IMR-90 (cell line): Measurements from ENCODE around the gene FIGLA. TPM values are rescaled to one million over a fixed set of nuclear protein-coding genes. Genes with fewer than 3 reads are reported as not detected.

Experiments
- ATAC-seq: fragments of 200-7000 bp; cut with Tn5 transposase; 2 replicates; pipeline ENCODE4 v1.9.1; 2020; ENCODE audit warnings: low read depth, mild to moderate bottlenecking, moderate library complexity
- BruUV-seq: library from RNA; stranded (reverse); fragments of 400-500 nt; replicated peaks from 2 replicates; lab custom pipeline; 2021; lab: Mats Ljungman, UMichigan
- CTCF ChIA-PET: fragments of 300-600 bp; formaldehyde crosslinking; extraction: SDS; loops from one replicate; lab custom pipeline; 2021; ENCODE audit warnings: antibody characterized with exemption; lab: Yijun Ruan, JAX
- POLR2A ChIA-PET: fragments of 300-600 bp; sonication (Branson Sonifier 250); formaldehyde crosslinking; loops from one replicate; lab custom pipeline; 2022; ENCODE audit warnings: antibody characterized with exemption; ENCODE audit not compliant: unreplicated experiment; lab: Charles Lee
- DNase-seq: peaks from one replicate; pipeline ENCODE4 v3.0.0; 2013
- H2AFZ ChIP-seq: replicated peaks from 2 replicates; pipeline ENCODE3; 2013; ENCODE audit warnings: low read length, mild to moderate bottlenecking; ENCODE audit not compliant: poor library complexity
- H2AK5ac ChIP-seq: 2 replicates; pipeline ENCODE4 v1.6.1; 2013; ENCODE audit warnings: low read depth, low read length, inconsistent platforms
- H2AK9ac ChIP-seq: replicated peaks from 2 replicates; pipeline ENCODE3; 2013; ENCODE audit warnings: mild to moderate bottlenecking, low read depth, low read length, moderate library complexity; ENCODE audit not compliant: poor library complexity
- H2BK120ac ChIP-seq: 2 replicates; pipeline ENCODE4 v1.6.1; 2013; ENCODE audit warnings: low read depth, low read length, inconsistent platforms
- H2BK15ac ChIP-seq: 3 replicates; pipeline ENCODE4 v1.6.1; 2013; ENCODE audit warnings: low read depth, low read length, inconsistent platforms
- H2BK20ac ChIP-seq: 2 replicates; pipeline ENCODE4 v1.6.1; 2013; ENCODE audit warnings: low read depth, mild to moderate bottlenecking, inconsistent platforms, low read length, moderate library complexity
- H2BK5ac ChIP-seq: 2 replicates; pipeline ENCODE4 v1.6.1; 2013; ENCODE audit warnings: mild to moderate bottlenecking, low read depth, low read length, inconsistent platforms; ENCODE audit not compliant: poor library complexity, severe bottlenecking
- H3K14ac ChIP-seq: replicated peaks from 2 replicates; pipeline ENCODE4 v1.6.1; 2013; ENCODE audit warnings: low read depth, low read length, inconsistent platforms
- H3K18ac ChIP-seq: 2 replicates; pipeline ENCODE4 v1.6.1; 2013; ENCODE audit warnings: low read depth, low read length, control low read depth
- H3K23ac ChIP-seq: 2 replicates; pipeline ENCODE4 v1.6.1; 2013; ENCODE audit warnings: low read depth, low read length, inconsistent platforms
- H3K27ac ChIP-seq: 2 replicates; pipeline ENCODE4 v1.5.1; 2013; ENCODE audit warnings: mild to moderate bottlenecking, control low read depth, low read length; ENCODE audit not compliant: insufficient read depth
- H3K27me3 ChIP-seq: 2 replicates; pipeline ENCODE4 v1.6.1; 2013; ENCODE audit warnings: low read length; ENCODE audit not compliant: control insufficient read depth, insufficient read depth
- H3K36me3 ChIP-seq: 2 replicates; pipeline ENCODE4 v1.6.1; 2013; ENCODE audit warnings: low read length, mixed read lengths; ENCODE audit not compliant: control insufficient read depth, insufficient read depth
- H3K4ac ChIP-seq: 2 replicates; pipeline ENCODE4 v1.6.1; 2013; ENCODE audit warnings: low read depth, low read length, inconsistent platforms
- H3K4me1 ChIP-seq: 2 replicates; pipeline ENCODE4 v1.6.1; 2013; ENCODE audit warnings: low read length, mixed read lengths; ENCODE audit not compliant: control insufficient read depth, insufficient read depth
- H3K4me2 ChIP-seq: 2 replicates; pipeline ENCODE4 v1.6.1; 2013; ENCODE audit warnings: low read depth, mild to moderate bottlenecking, control low read depth, low read length, moderate library complexity
- H3K4me3 ChIP-seq: 2 replicates; pipeline ENCODE4 v1.5.1; 2013; ENCODE audit warnings: low read depth, mild to moderate bottlenecking, control low read depth, low read length, moderate library complexity; ENCODE audit not compliant: insufficient read depth
- H3K56ac ChIP-seq: 2 replicates; pipeline ENCODE4 v1.6.1; 2013; ENCODE audit warnings: low read length, inconsistent platforms; ENCODE audit not compliant: insufficient read depth; ENCODE audit errors: extremely low read depth
- H3K79me1 ChIP-seq, 2 experiments: 2 replicates each; pipeline ENCODE4 v1.6.1; 2013; ENCODE audit warnings: low read length in 2 of 2, inconsistent platforms in 1 of 2, low read depth in 1 of 2
- H3K9ac ChIP-seq: 2 replicates; pipeline ENCODE4 v1.6.1; 2013; ENCODE audit warnings: low read depth, low read length, control low read depth
- H3K9me1 ChIP-seq: 2 replicates; pipeline ENCODE4 v1.6.1; 2013; ENCODE audit warnings: low read length, inconsistent platforms; ENCODE audit not compliant: insufficient read depth
- H3K9me3 ChIP-seq: 2 replicates; pipeline ENCODE4 v1.6.1; 2013; ENCODE audit warnings: low read length; ENCODE audit not compliant: control insufficient read depth, insufficient read depth
- H4K20me1 ChIP-seq: 2 replicates; pipeline ENCODE4 v1.6.1; 2013; ENCODE audit warnings: low read length, inconsistent platforms; ENCODE audit not compliant: insufficient read depth
- H4K5ac ChIP-seq: 2 replicates; pipeline ENCODE4 v1.6.1; 2013; ENCODE audit warnings: mild to moderate bottlenecking, low read depth, low read length, control low read depth
- H4K8ac ChIP-seq, 2 experiments: 2 replicates each; pipeline ENCODE4 v1.6.1; 2013; ENCODE audit warnings: low read depth in 2 of 2, low read length in 2 of 2, control low read depth in 1 of 2, inconsistent platforms in 1 of 2
- H4K91ac ChIP-seq: 2 replicates; pipeline ENCODE4 v1.6.1; 2013; ENCODE audit warnings: low read depth, low read length, inconsistent platforms; ENCODE audit not compliant: insufficient read depth
- CEBPB ChIP-seq: IDR thresholded peaks from 2 replicates; pipeline ENCODE4 v1.6.1; 2012; ENCODE audit warnings: low read depth, low read length, improper control_type of control experiment
- CHD1 ChIP-seq: IDR thresholded peaks from 2 replicates; pipeline ENCODE4 v1.6.1; 2012; ENCODE audit warnings: low read depth, low read length, improper control_type of control experiment
- ELK1 ChIP-seq: fragments of 150-350 bp; IDR thresholded peaks from 2 replicates; pipeline ENCODE4 v1.6.1; 2016; ENCODE audit warnings: low read depth, mild to moderate bottlenecking, low read length, moderate library complexity, borderline replicate concordance
- NFE2L2 ChIP-seq: fragments of 150-350 bp; IDR thresholded peaks from 2 replicates; pipeline ENCODE4 v1.6.1; 2016; ENCODE audit warnings: low read depth, mild to moderate bottlenecking, low read length
- SMC3 ChIP-seq: fragments of 150-350 bp; IDR thresholded peaks from 2 replicates; pipeline ENCODE4 v1.6.1; 2016; ENCODE audit warnings: low read depth, mild to moderate bottlenecking, antibody characterized with exemption, low read length, moderate library complexity
- whole genome bisulfite sequencing, 2 experiments: methylation state at CpG; one replicate each; pipeline versions ENCODE4 v1.1.5 to v1.1.7; 2013; ENCODE audit warnings: missing lambda C conversion rate in 2 of 2; ENCODE audit not compliant: insufficient read length in 1 of 2; ENCODE audit errors: extremely low coverage in 2 of 2; 5-methylcytosine and 5-hydroxymethylcytosine counted together
- dilution Hi-C: fragments of 300-500 bp; cut with HindIII; formaldehyde crosslinking; loops from one replicate; pipeline ENCODE4 v1.14.3; 2018; ENCODE audit warnings: low sequenced_read_pairs; ENCODE audit not compliant: unreplicated experiment
- in situ Hi-C: fragments of 300-500 bp; cut with MboI; formaldehyde crosslinking; loops from 3 replicates; pipeline ENCODE4 v1.14.3; 2019; ENCODE audit warnings: low sequenced_read_pairs, inconsistent platforms, mixed read lengths
- intact Hi-C: fragments of 100-400 bp; cut with micrococcal nuclease; formaldehyde crosslinking; loops from 2 replicates; pipeline ENCODE4 v1.10.0; 2022
- polyA plus RNA-seq, 3 experiments: library from polyadenylated mRNA; depleted of rRNA; stranded (reverse); fragments of >200 nt; gene quantifications; 2 replicates each; pipeline ENCODE4 v1.2.3, GENCODE V29; 2012; ENCODE audit warnings: low replicate concordance in 1 of 3
- total RNA-seq: library from RNA; depleted of rRNA; stranded (reverse); fragments of >200 nt; gene quantifications from 2 replicates; pipeline ENCODE4 v1.2.3, GENCODE V29; 2012

The FIGLA gene
- total and polyA plus RNA-seq, 2 of the 4 experiments (the other 2 are of a cell fraction): not detected

- POLR2A ChIA-PET: no interaction called here
- no peak overlapping the region for H3K4me2 ChIP-seq
Measured at GRCh38 chr2:70808983-70809958, 18.8 kb upstream of the FIGLA start.

More at GRCh38 chr2:70808983-70809958, 18.8 kb upstream of the FIGLA start:
- intact Hi-C loops (no loop called here), dilution Hi-C loops (no loop called here), in situ Hi-C loops (no loop called here)
- no peak overlapping the region for H2BK20ac ChIP-seq
- no peak overlapping the region for H2AFZ ChIP-seq
- no peak overlapping the region for H2BK15ac ChIP-seq
- H2BK5ac ChIP-seq: no peak overlapping the region
- no peak overlapping the region for H4K8ac ChIP-seq
- 64% methylated on average over 5 of the region's 12 CpGs; no CpG with 5 or more reads in 1 of the 2 experiments for WGBS, 2 experiments
- peaks cover 6% of the 10 kb centered on the region; the same call in 1 of the 2 replicates for H3K27me3 ChIP-seq
- TF ChIP-seq SMC3 (no peak), CHD1 (no peak), CEBPB (no peak), ELK1 (no peak), NFE2L2 (no peak)
- no peaks in the 10 kb centered on the region for H3K9me3 ChIP-seq
- H3K18ac ChIP-seq: no peak overlapping the region
- DNase-seq (no peak), ATAC-seq (no peak)
- H3K79me1 ChIP-seq: no peaks in the 10 kb centered on the region
- no peak overlapping the region for H2BK120ac ChIP-seq
- no peak overlapping the region for H3K14ac ChIP-seq
- no peaks in the 10 kb centered on the region for H4K20me1 ChIP-seq
- no peak overlapping the region for H2AK5ac ChIP-seq
- H3K56ac ChIP-seq: no peak overlapping the region
- H3K36me3 ChIP-seq: no peaks in the 10 kb centered on the region
- no peaks in the 10 kb centered on the region for H3K9me1 ChIP-seq
- H3K4ac ChIP-seq: no peak overlapping the region
- CTCF ChIA-PET: no interaction called here
- no peak overlapping the region for H3K4me3 ChIP-seq
- BruUV-seq: no TSS peak
- H3K9ac ChIP-seq: no peak overlapping the region
- H3K27ac ChIP-seq: no peak overlapping the region
- no peak overlapping the region for H4K91ac ChIP-seq
- no peaks in the 10 kb centered on the region for H3K4me1 ChIP-seq
- no peak overlapping the region for H2AK9ac ChIP-seq
- no peak overlapping the region for H3K23ac ChIP-seq
- no peak overlapping the region for H4K5ac ChIP-seq
